ENCODE data around the gene GLRX3.

Gene GLRX3

DNA sequence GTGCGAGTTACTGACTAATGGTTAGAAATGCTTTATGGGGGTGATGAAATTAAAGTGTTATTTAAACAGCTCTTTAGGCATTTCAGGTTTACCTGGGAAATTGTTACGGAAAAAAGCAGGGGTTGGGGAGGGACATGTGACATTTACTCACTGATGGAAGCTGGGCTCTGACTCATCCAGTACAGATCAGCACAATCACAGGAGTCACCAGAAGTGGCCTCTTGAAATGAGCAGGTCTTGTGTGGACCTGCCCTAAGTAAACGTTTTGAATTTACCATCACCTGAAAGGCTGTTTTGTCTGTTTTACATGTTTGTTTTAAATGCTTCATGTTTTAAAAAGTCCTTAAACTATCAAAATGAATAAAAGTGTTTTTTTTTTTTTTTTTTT is 2.3 kb downstream of the GLRX3 start:
- DNase-seq (ENCODE audit: low read depth, low spot score) = no peak
- H3K9me3 ChIP-seq (ENCODE audit: insufficient read depth, low read length) = no peaks in the 10 kb centered on the region
- H3K27me3 ChIP-seq (ENCODE audit: insufficient read depth, insufficient read length) = peaks cover 6% of the 10 kb centered on the region
- TF ChIP-seq ZNF274 (IDR thresholded peaks at IDR 0.05; ENCODE audit: low read depth, low read length) = no peak
- TF ChIP-seq SUZ12 (IDR thresholded peaks at IDR 0.05; ENCODE audit: extremely low read depth, insufficient read depth, insufficient read length) = no peak
- H3K4me3 ChIP-seq (ENCODE audit: insufficient read length, low read depth) = no peak overlapping the region
- peaks cover 38% of the 10 kb centered on the region for H3K36me3 ChIP-seq (ENCODE audit: insufficient read depth, insufficient read length, low read length)
- no peaks in the 10 kb centered on the region for H3K4me1 ChIP-seq (ENCODE audit: insufficient read depth, insufficient read length)
- no peak overlapping the region for H3K9ac ChIP-seq (ENCODE audit: insufficient read length, low read depth)

DNA sequence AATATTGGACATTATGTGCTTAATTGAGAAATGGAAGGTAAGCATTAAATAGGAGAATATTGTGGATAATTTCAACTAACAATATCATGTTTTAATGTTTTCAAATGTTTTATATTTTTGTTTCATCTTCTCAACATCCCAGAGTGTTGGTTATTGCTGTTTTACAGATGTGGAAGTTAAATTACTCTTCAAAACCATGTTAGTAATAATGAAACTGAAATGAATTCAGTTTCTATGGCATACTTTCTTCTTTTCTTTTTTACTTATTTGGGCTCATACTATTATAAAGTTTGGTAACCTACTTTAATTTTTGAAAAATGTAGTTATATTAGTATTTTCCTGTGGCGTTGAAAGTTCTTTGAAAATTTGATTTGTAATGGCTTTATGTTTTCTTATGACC is 4.2 kb downstream of the GLRX3 start:
- Histone ChIP-seq H3K36me3 (ENCODE audit: insufficient read depth, insufficient read length, low read length) (peaks cover 45% of the 10 kb centered on the region), H3K27me3 (ENCODE audit: insufficient read depth, insufficient read length) (no peaks in the 10 kb centered on the region), H3K9me3 (ENCODE audit: insufficient read depth, low read length) (no peaks in the 10 kb centered on the region), H3K9ac (ENCODE audit: insufficient read length, low read depth) (no peak overlapping the region), H3K4me1 (ENCODE audit: insufficient read depth, insufficient read length) (no peaks in the 10 kb centered on the region), H3K4me3 (ENCODE audit: insufficient read length, low read depth) (no peak overlapping the region)
- DNase-seq (ENCODE audit: low read depth, low spot score) = no peak
- no peak for TF ChIP-seq SUZ12 (IDR thresholded peaks at IDR 0.05; ENCODE audit: extremely low read depth, insufficient read depth, insufficient read length)

DNA sequence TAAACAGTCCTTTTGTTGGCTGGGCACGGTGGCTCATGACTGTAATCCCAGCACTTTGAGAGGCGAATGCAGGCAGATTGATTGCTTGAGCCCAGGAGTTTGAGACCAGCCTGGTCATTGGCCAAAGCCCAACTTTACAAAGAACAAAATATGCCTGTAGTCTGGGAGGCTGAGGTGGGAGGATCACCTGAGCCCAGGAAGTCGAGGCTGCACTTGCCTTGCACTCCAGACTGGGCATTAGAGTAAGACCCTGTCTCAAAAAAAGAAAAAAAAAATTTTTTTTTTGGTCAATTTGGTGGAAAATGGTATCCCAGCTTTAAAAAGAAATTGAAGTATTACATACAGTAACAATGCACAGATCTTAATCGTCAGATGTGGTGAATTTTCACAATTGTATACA is 4.8 kb downstream of the GLRX3 start:
- H3K36me3 ChIP-seq (ENCODE audit: insufficient read depth, insufficient read length, low read length) = peaks cover 47% of the 10 kb centered on the region
- no peak overlapping the region for H3K4me3 ChIP-seq (ENCODE audit: insufficient read length, low read depth)
- no peaks in the 10 kb centered on the region for H3K27me3 ChIP-seq (ENCODE audit: insufficient read depth, insufficient read length)
- no peaks in the 10 kb centered on the region for H3K4me1 ChIP-seq (ENCODE audit: insufficient read depth, insufficient read length)
- TF ChIP-seq SUZ12 (IDR thresholded peaks at IDR 0.05; ENCODE audit: extremely low read depth, insufficient read depth, insufficient read length) = no peak
- TF ChIP-seq YY1 (IDR thresholded peaks at IDR 0.05; ENCODE audit: insufficient read depth, insufficient read length) = no peak
- TF ChIP-seq ZNF274 (IDR thresholded peaks at IDR 0.05; ENCODE audit: low read depth, low read length) = no peak
- H3K9ac ChIP-seq (ENCODE audit: insufficient read length, low read depth) = no peak overlapping the region
- no peak for DNase-seq (ENCODE audit: low read depth, low spot score)
- H3K9me3 ChIP-seq (ENCODE audit: insufficient read depth, low read length) = no peaks in the 10 kb centered on the region

DNA sequence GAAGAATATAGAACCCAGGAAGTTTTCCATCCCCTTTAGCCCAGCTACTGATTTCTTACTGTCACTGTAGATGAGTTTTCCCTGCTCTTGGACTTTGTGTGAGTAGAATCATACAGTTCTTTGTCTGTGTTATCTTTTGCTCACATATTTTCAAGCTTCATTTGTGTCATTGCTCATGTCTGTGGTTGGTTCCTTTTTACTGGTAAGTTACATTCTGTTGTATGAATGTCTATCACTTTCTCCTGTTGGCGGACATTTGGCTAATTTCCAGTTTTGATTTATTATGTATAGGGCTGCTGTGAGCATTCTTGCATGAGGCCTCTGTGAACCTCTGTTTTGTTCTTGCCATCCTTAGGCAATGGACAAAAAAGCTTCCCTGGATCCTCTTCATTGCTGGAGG is 5.3 kb downstream of the GLRX3 start:
- H3K4me3 ChIP-seq (ENCODE audit: insufficient read length, low read depth) = no peak overlapping the region
- DNase-seq (ENCODE audit: low read depth, low spot score) = no peak
- TF ChIP-seq ZNF274 (IDR thresholded peaks at IDR 0.05; ENCODE audit: low read depth, low read length) = no peak
- no peaks in the 10 kb centered on the region for H3K27me3 ChIP-seq (ENCODE audit: insufficient read depth, insufficient read length)
- no peaks in the 10 kb centered on the region for H3K4me1 ChIP-seq (ENCODE audit: insufficient read depth, insufficient read length)
- H3K36me3 ChIP-seq (ENCODE audit: insufficient read depth, insufficient read length, low read length) = peaks cover 52% of the 10 kb centered on the region
- H3K9me3 ChIP-seq (ENCODE audit: insufficient read depth, low read length) = no peaks in the 10 kb centered on the region
- no peak overlapping the region for H3K9ac ChIP-seq (ENCODE audit: insufficient read length, low read depth)

DNA sequence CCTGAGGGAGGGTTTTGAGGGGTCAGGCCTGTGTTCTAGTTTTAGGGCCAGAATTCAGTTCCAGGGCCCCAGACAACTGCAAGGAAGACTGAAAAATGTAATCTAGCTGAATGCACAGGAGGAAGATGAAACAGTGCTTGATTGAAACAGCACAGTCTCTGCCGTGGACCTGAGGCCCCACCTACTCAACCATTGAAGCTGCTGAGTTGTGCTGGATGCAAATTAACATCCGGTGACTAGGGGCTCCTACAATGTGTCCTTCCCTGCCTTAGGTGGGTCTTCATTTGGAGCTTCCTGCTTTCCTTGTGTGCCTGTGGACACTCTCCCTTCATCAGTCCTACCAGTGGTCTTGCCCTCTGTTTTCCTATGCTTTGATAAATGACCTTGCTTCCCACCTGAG is 5.7 kb downstream of the GLRX3 start:
- Histone ChIP-seq H3K9ac (ENCODE audit: insufficient read length, low read depth) (no peak overlapping the region), H3K4me3 (ENCODE audit: insufficient read length, low read depth) (no peak overlapping the region), H3K36me3 (ENCODE audit: insufficient read depth, insufficient read length, low read length) (peaks cover 55% of the 10 kb centered on the region), H3K4me1 (ENCODE audit: insufficient read depth, insufficient read length) (no peaks in the 10 kb centered on the region), H3K9me3 (ENCODE audit: insufficient read depth, low read length) (no peaks in the 10 kb centered on the region), H3K27me3 (ENCODE audit: insufficient read depth, insufficient read length) (no peaks in the 10 kb centered on the region)
- TF ChIP-seq SUZ12 (IDR thresholded peaks at IDR 0.05; ENCODE audit: extremely low read depth, insufficient read depth, insufficient read length) = no peak
- no peak for DNase-seq (ENCODE audit: low read depth, low spot score)

DNA sequence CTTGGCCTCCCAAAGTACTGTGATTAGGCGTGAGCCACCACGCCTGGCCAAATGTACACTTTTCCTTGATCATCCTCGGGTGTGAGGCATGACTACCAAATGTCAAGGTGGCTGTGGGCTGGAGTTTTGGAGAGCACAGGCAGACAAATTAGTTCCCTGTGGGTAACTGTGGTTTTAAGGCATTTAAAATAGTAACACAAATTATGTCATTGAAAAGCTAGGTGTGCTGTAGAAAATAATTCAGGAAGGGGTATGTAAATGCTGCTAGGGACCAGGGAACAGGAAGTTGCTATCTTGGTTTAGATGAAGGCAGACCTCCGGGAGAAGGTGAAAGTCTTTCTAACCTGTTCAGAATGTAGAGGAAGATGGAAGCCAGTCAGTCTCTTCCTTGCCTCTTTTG is 9.9 kb downstream of the GLRX3 start:
- no peak for TF ChIP-seq YY1 (IDR thresholded peaks at IDR 0.05; ENCODE audit: insufficient read depth, insufficient read length)
- TF ChIP-seq SUZ12 (IDR thresholded peaks at IDR 0.05; ENCODE audit: extremely low read depth, insufficient read depth, insufficient read length) = no peak
- no peak for TF ChIP-seq ZNF274 (IDR thresholded peaks at IDR 0.05; ENCODE audit: low read depth, low read length)
- Histone ChIP-seq H3K27me3 (ENCODE audit: insufficient read depth, insufficient read length) (no peaks in the 10 kb centered on the region), H3K9me3 (ENCODE audit: insufficient read depth, low read length) (no peaks in the 10 kb centered on the region), H3K4me3 (ENCODE audit: insufficient read length, low read depth) (no peak overlapping the region), H3K4me1 (ENCODE audit: insufficient read depth, insufficient read length) (no peaks in the 10 kb centered on the region), H3K36me3 (ENCODE audit: insufficient read depth, insufficient read length, low read length) (peaks cover 59% of the 10 kb centered on the region), H3K9ac (ENCODE audit: insufficient read length, low read depth) (no peak overlapping the region)
- DNase-seq (ENCODE audit: low read depth, low spot score) = no peak

DNA sequence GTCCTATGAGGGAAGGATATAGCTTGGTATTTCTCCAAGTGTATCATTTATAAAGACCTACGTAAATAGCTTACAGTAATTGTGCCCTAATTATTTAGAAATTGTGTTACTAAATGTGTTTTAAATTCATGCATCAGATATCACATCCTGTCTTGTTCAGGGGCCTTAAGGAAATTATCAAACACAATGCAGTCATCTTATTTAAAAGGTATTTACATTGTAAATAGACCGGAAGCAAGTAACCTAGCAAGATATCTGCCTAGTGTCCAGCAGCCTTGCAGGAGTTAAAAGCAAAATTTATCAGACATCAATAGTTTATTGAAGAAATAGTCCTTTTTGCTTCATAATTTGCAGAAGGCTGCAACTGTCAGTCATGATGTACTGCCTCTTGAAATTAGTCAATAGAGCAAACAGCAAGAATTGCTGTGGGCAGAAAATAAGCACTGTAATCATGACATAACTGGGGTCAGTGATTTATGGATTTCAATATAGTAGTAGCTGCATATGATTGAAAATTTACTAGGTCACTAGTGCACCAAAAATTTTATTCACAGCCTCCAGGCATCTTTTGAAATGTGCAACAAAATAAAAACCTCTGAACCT is 23.1 kb downstream of the GLRX3 start:
- Histone ChIP-seq H3K9ac (ENCODE audit: insufficient read length, low read depth) (no peak overlapping the region), H3K4me3 (ENCODE audit: insufficient read length, low read depth) (no peak overlapping the region), H3K4me1 (ENCODE audit: insufficient read depth, insufficient read length) (no peaks in the 10 kb centered on the region), H3K36me3 (ENCODE audit: insufficient read depth, insufficient read length, low read length) (peaks cover 57% of the 10 kb centered on the region), H3K9me3 (ENCODE audit: insufficient read depth, low read length) (no peaks in the 10 kb centered on the region), H3K27me3 (ENCODE audit: insufficient read depth, insufficient read length) (no peaks in the 10 kb centered on the region)
- TF ChIP-seq YY1 (IDR thresholded peaks at IDR 0.05; ENCODE audit: insufficient read depth, insufficient read length) (no peak), ZNF274 (IDR thresholded peaks at IDR 0.05; ENCODE audit: low read depth, low read length) (no peak), SUZ12 (IDR thresholded peaks at IDR 0.05; ENCODE audit: extremely low read depth, insufficient read depth, insufficient read length) (no peak)
- no peak for DNase-seq (ENCODE audit: low read depth, low spot score)

DNA sequence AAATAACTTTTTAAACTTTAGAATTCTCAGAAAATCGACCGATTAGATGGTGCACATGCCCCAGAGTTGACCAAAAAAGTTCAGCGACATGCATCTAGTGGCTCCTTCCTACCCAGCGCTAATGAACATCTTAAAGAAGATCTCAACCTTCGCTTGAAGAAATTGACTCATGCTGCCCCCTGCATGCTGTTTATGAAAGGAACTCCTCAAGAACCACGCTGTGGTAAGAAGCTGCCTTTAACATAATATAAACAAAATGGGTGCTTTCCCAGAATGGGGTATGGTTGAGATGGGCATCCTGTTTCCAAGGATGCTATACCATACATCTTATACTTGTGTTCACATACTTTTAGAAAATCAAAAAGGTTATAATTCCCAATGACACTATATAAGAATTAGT is 24.6 kb downstream of the GLRX3 start:
- no peaks in the 10 kb centered on the region for H3K9me3 ChIP-seq (ENCODE audit: insufficient read depth, low read length)
- no peak overlapping the region for H3K9ac ChIP-seq (ENCODE audit: insufficient read length, low read depth)
- no peaks in the 10 kb centered on the region for H3K4me1 ChIP-seq (ENCODE audit: insufficient read depth, insufficient read length)
- no peak for TF ChIP-seq ZNF274 (IDR thresholded peaks at IDR 0.05; ENCODE audit: low read depth, low read length)
- no peak for DNase-seq (ENCODE audit: low read depth, low spot score)
- no peaks in the 10 kb centered on the region for H3K27me3 ChIP-seq (ENCODE audit: insufficient read depth, insufficient read length)
- H3K36me3 ChIP-seq (ENCODE audit: insufficient read depth, insufficient read length, low read length) = peaks cover 51% of the 10 kb centered on the region
- H3K4me3 ChIP-seq (ENCODE audit: insufficient read length, low read depth) = no peak overlapping the region
